IPS-15b (cell line): Measurements from ENCODE around the gene KMT2C.

Experiments used
- H3K27me3 ChIP-seq: one replicate; pipeline ENCODE4 v1.6.1; 2013; ENCODE audit warnings: low read length; ENCODE audit not compliant: control insufficient read depth, insufficient read depth
- H3K36me3 ChIP-seq: one replicate; pipeline ENCODE4 v1.6.1; 2013; ENCODE audit warnings: low read length; ENCODE audit not compliant: control insufficient read depth, insufficient read depth
- H3K4me1 ChIP-seq: one replicate; pipeline ENCODE4 v1.6.1; 2013; ENCODE audit warnings: mild to moderate bottlenecking, low read length; ENCODE audit not compliant: control insufficient read depth, insufficient read depth
- H3K4me3 ChIP-seq: one replicate; pipeline ENCODE4 v1.5.1; 2013; ENCODE audit warnings: low read depth, low read length
- H3K9ac ChIP-seq: one replicate; pipeline ENCODE4 v1.6.1; 2013; ENCODE audit warnings: low read depth, mild to moderate bottlenecking, low read length
- H3K9me3 ChIP-seq: one replicate; pipeline ENCODE4 v1.6.1; 2013; ENCODE audit warnings: mild to moderate bottlenecking, low read length; ENCODE audit not compliant: control insufficient read depth, insufficient read depth

KMT2C gene

DNA sequence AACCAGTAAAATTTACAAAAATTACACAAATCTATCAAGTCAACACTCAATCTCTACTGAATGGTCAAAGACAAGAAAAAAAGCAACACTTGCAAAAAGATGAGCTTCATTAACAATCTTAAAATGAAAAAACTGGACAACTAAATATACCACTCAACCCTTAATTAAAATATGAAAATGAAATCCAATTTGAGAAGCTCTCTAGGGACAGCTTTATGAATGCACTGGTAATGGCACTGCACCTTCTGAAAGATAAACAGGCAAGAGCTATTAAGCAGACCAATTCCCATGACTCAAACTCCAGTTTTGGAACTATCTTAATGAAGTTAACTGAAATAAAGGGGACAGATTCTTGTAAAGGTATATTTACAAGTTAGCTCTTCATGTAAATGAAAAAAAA is 274.6 kb downstream of the KMT2C start:
- no peak overlapping the region for H3K9ac ChIP-seq
- no peaks in the 10 kb centered on the region for H3K27me3 ChIP-seq
- H3K4me1 ChIP-seq = no peaks in the 10 kb centered on the region
- H3K4me3 ChIP-seq = no peak overlapping the region
- no peaks in the 10 kb centered on the region for H3K9me3 ChIP-seq
- H3K36me3 ChIP-seq = peaks cover 19% of the 10 kb centered on the region

DNA sequence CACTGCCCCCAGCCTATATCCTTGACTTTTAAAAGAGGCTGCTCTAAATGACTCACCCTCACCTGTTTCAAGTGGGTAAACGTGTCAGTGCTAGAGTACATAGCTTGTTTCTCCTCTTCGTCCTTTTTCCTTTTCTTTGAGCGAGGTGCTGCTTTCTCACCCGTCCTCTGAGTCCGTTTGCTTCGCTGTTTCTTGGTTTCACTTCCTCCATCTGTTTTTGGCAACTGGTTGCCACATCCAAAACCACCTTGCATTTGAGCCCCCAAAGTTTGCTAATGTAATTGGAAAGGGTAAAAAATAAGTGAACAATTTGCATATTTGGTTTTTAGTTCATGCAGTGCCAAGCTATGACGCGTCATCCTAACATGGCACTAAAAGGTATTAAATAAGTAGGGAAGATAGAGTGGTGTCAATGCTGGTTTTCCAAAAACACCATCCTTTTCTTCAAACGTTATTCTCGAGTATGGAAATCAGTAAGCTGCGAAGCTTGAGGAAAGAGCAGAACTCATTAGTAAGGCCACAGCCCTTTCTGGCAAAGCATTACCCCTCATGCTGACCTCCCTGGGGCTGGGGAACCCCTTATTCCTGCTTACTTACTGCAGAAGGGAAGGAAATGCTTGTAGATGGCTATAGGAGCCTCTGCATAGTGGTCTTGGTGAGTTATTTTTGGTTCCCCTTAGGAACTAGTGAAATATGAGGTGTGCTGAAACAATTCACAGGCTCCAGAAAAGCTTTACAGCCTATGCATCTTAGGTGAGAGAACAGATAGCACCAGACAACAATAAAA is 276.8 kb downstream of the KMT2C start:
- Histone ChIP-seq H3K36me3 (peaks cover 19% of the 10 kb centered on the region), H3K4me3 (no peak overlapping the region), H3K27me3 (no peaks in the 10 kb centered on the region), H3K4me1 (no peaks in the 10 kb centered on the region), H3K9me3 (no peaks in the 10 kb centered on the region), H3K9ac (no peak overlapping the region)

DNA sequence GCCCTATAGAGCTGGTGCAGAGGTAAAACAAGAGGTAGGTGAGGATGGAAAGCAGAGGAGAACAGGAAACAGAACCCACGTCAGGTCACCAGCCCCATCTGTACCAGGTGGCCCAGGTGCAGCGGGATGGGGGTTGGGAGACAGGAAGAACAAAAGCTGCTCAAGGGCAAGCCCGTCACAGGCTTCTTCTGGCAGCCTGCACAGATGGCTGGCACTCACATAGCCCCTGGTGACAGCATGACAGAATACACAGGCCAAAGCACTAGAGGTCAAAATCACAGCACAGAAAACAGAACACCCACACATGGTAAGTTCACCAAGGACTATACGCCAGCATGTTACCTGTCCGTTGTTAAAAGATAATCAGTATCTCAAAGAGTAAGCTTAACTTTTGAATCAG is 283.5 kb downstream of the KMT2C start:
- Histone ChIP-seq H3K4me3 (no peak overlapping the region), H3K36me3 (peaks cover 16% of the 10 kb centered on the region), H3K9me3 (no peaks in the 10 kb centered on the region)

GRCh38 chr7:152149363-152149762 is 286.4 kb downstream of the KMT2C start:
- H3K27me3 ChIP-seq = no peaks in the 10 kb centered on the region
- H3K9ac ChIP-seq = no peak overlapping the region
- no peak overlapping the region for H3K4me3 ChIP-seq
- H3K36me3 ChIP-seq = peaks cover 24% of the 10 kb centered on the region
- no peaks in the 10 kb centered on the region for H3K9me3 ChIP-seq
- no peaks in the 10 kb centered on the region for H3K4me1 ChIP-seq

More for the DNA sequence above, 283.5 kb downstream of the KMT2C start:
- no peaks in the 10 kb centered on the region for H3K27me3 ChIP-seq
- H3K9ac ChIP-seq = no peak overlapping the region
- H3K4me1 ChIP-seq = no peaks in the 10 kb centered on the region

GRCh38 chr7:152148706-152149105 is 287.1 kb downstream of the KMT2C start:
- Histone ChIP-seq H3K4me3 (no peak overlapping the region), H3K4me1 (no peaks in the 10 kb centered on the region), H3K36me3 (peaks cover 24% of the 10 kb centered on the region), H3K9ac (no peak overlapping the region), H3K9me3 (no peaks in the 10 kb centered on the region), H3K27me3 (no peaks in the 10 kb centered on the region)

- Histone ChIP-seq H3K27me3 (no peaks in the 10 kb centered on the region), H3K36me3 (peaks cover 21% of the 10 kb centered on the region), H3K4me1 (no peaks in the 10 kb centered on the region), H3K4me3 (no peak overlapping the region), H3K9ac (no peak overlapping the region), H3K9me3 (no peaks in the 10 kb centered on the region)
Measured at GRCh38 chr7:152145853-152146466, 289.8 kb downstream of the KMT2C start.

GRCh38 chr7:152144557-152145245 is 291.1 kb downstream of the KMT2C start:
- no peaks in the 10 kb centered on the region for H3K9me3 ChIP-seq
- H3K27me3 ChIP-seq = no peaks in the 10 kb centered on the region
- H3K4me3 ChIP-seq = no peak overlapping the region
- no peaks in the 10 kb centered on the region for H3K4me1 ChIP-seq
- no peak overlapping the region for H3K9ac ChIP-seq
- H3K36me3 ChIP-seq = peaks cover 21% of the 10 kb centered on the region

DNA sequence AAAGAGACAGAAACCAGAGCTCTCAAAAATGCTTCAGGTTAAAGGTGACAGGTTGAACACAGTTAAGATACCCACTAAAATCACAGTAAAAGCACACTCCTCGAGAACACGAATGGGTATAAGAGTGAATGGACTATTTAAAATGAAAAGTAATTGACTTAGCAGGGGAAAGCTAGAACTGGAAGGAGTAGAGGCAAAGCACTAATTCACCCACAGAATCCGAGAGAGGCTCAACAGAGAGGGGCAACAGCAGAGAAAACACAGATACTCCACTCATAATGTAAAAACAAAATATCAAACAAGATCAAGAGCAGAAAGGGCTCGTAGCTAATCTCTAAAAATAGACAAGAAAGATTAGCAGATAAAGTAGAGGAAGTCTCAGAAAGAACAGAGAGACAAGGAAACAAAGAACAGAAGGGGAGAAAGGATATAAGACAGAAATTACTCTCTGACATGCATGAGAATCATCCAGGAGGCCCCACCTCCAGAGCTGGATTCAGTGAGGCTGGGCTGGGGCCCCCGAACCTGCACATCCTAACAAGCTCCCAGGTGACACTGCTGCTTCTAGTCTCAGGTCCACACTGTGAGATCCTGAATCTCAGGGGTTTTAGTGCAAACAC is 292.7 kb downstream of the KMT2C start:
- Histone ChIP-seq H3K36me3 (peaks cover 24% of the 10 kb centered on the region), H3K9ac (no peak overlapping the region)

DNA sequence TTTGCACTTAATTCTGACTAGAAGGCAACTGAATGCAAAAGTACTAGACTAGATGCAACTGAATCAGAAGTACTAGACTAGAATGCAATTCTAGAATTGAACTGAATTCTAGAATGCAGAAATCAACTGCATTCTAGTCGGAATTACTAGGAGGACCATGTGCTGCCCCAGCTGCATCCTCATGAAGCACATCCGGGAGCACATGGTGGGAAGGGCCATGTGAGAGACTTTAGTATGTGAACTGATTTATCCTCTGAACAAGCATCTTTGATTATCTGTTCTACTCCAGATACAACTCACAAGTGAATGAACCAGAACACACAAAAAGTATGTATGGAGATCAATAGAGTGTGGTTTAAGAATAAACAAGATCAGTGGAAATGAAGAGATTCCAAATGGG is 295.2 kb downstream of the KMT2C start:
- no peaks in the 10 kb centered on the region for H3K4me1 ChIP-seq
- no peaks in the 10 kb centered on the region for H3K9me3 ChIP-seq
- H3K4me3 ChIP-seq = no peak overlapping the region
- H3K27me3 ChIP-seq = no peaks in the 10 kb centered on the region
- peaks cover 22% of the 10 kb centered on the region for H3K36me3 ChIP-seq
- H3K9ac ChIP-seq = no peak overlapping the region

More for the DNA sequence above, 292.7 kb downstream of the KMT2C start:
- H3K4me3 ChIP-seq = no peak overlapping the region
- H3K27me3 ChIP-seq = no peaks in the 10 kb centered on the region
- H3K9me3 ChIP-seq = no peaks in the 10 kb centered on the region
- H3K4me1 ChIP-seq = no peaks in the 10 kb centered on the region

- no peak overlapping the region for H3K9ac ChIP-seq
- H3K4me3 ChIP-seq = no peak overlapping the region
- no peaks in the 10 kb centered on the region for H3K9me3 ChIP-seq
- H3K27me3 ChIP-seq = no peaks in the 10 kb centered on the region
- peaks cover 20% of the 10 kb centered on the region for H3K36me3 ChIP-seq
- no peaks in the 10 kb centered on the region for H3K4me1 ChIP-seq
Measured at GRCh38 chr7:152140067-152140466, 295.7 kb downstream of the KMT2C start.

GRCh38 chr7:152137476-152138025 is 298.3 kb downstream of the KMT2C start:
- Histone ChIP-seq H3K27me3 (no peaks in the 10 kb centered on the region), H3K4me3 (no peak overlapping the region), H3K9ac (no peak overlapping the region), H3K4me1 (no peaks in the 10 kb centered on the region), H3K36me3 (peaks cover 14% of the 10 kb centered on the region), H3K9me3 (no peaks in the 10 kb centered on the region)
